Stimulated activated CD4-positive, alpha-beta T cell treated with anti-CD3 and anti-CD28 coated beads, Interleukin-15, amount 100 ng/mL, for 1 hour (primary cell): ENCODE data around the gene NTNG2.

Experiments
- DNase-seq, 2 donors: peaks; one replicate each; pipeline ENCODE4 v3.0.0-alpha.2; 2020; ENCODE audit warnings: low read depth in 1 of 2, low spot score in 1 of 2

The NTNG2 gene

GRCh38 chr9:132169672-132170392 lies 8.0 kb downstream of the NTNG2 start:
- peak; percentile 28 to 49 for DNase-seq

- no peak for DNase-seq
These were observed 9.8 kb downstream of the NTNG2 start for GRCh38 chr9:132171702-132172101.

GRCh38 chr9:132172185-132172584 lies 10.3 kb downstream of the NTNG2 start:
- DNase-seq: no peak

- DNase-seq: no peak
These were observed 13.6 kb downstream of the NTNG2 start for GRCh38 chr9:132175431-132175830.

GRCh38 chr9:132176338-132176737 lies 14.5 kb downstream of the NTNG2 start:
- no peak for DNase-seq

- DNase-seq: no peak
These were observed 20.0 kb downstream of the NTNG2 start for GRCh38 chr9:132181796-132182313.

GRCh38 chr9:132182314-132183091 lies 20.6 kb downstream of the NTNG2 start:
- DNase-seq: no peak

GRCh38 chr9:132183134-132183533 lies 21.3 kb downstream of the NTNG2 start:
- no peak for DNase-seq

GRCh38 chr9:132183715-132184114 lies 21.9 kb downstream of the NTNG2 start:
- no peak for DNase-seq

GRCh38 chr9:132184124-132184523 lies 22.3 kb downstream of the NTNG2 start:
- DNase-seq: no peak

GRCh38 chr9:132185073-132186009 lies 23.5 kb downstream of the NTNG2 start:
- no peak for DNase-seq

GRCh38 chr9:132187121-132187620 lies 25.3 kb downstream of the NTNG2 start:
- DNase-seq: no peak

GRCh38 chr9:132190966-132191365 lies 29.1 kb downstream of the NTNG2 start:
- no peak for DNase-seq

GRCh38 chr9:132192728-132193127 lies 30.9 kb downstream of the NTNG2 start:
- DNase-seq: no peak

- DNase-seq: no peak
These were observed 31.6 kb downstream of the NTNG2 start for GRCh38 chr9:132193227-132194124.

GRCh38 chr9:132194508-132194907 lies 32.6 kb downstream of the NTNG2 start:
- no peak for DNase-seq

- DNase-seq: no peak
These were observed 35.5 kb downstream of the NTNG2 start for GRCh38 chr9:132197315-132197714.

- DNase-seq: no peak
These were observed 36.1 kb downstream of the NTNG2 start for GRCh38 chr9:132197856-132198550.

GRCh38 chr9:132199056-132199455 lies 37.2 kb downstream of the NTNG2 start:
- DNase-seq: no peak
